ENCODE data around the gene MBOAT7. TPM values are rescaled to one million over a fixed set of nuclear protein-coding genes. Genes with fewer than 3 reads are reported as not detected.

The MBOAT7 gene
- polyA plus RNA-seq, 1 donor (not counting 4 experiments of a cell fraction or from before 2014, with no cell fraction given): 41.3 TPM

DNA sequence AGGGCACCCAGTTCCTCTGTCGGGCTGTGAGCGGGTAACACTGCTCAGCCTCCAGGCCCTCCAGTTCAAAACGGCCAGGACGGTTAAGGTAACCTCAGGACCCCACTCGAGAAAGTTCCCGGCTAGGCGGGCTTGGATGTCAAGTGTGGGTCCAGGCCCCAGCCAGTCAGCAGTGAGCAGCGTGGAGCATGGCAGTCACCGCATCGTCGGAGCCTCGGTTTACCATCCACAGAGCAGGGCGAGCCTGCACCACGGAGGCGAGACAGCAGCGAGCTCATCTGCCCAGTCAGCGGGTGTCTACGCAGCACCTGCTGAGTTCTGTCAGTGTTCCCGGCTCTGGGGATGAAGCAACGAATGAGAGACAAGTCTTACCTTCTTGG, 59.8 kb downstream of the MBOAT7 start:
- dilution Hi-C loops (cut with MboI; ENCODE audit: extremely low pct_ligation_motif_present, low sequenced_read_pairs): no loop called here
- H3K4me1 ChIP-seq (ENCODE audit: control insufficient read depth, extremely low read depth, insufficient read depth, low read length): peaks cover 4% of the 10 kb centered on the region
- no peak overlapping the region for H3K4me3 ChIP-seq (ENCODE audit: control insufficient read depth in 2 of 3, extremely low read depth in 1 of 3, insufficient read depth in 2 of 3, low read depth in 1 of 3, low read length in 3 of 3)
- no peaks in the 10 kb centered on the region for H3K9me3 ChIP-seq (ENCODE audit: control insufficient read depth, low read depth, low read length)
- no peaks in the 10 kb centered on the region for H4K20me1 ChIP-seq (ENCODE audit: control insufficient read depth, extremely low read depth, insufficient read depth, low read length)
- FAIRE-seq (no peak), DNase-seq (ENCODE audit: low read depth, low spot score) (no peak)
- peaks cover 23 to 26% of the 10 kb centered on the region in 2 experiments for H3K36me3 ChIP-seq (ENCODE audit: control insufficient read depth in 2 of 2, extremely low read depth in 1 of 2, insufficient read depth in 2 of 2, low read length in 2 of 2)
- TF ChIP-seq CTCF (optimal IDR thresholded peaks at IDR 0.05 in 1 of 3, IDR thresholded peaks at IDR 0.05 in 1 of 3, conservative IDR thresholded peaks at IDR 0.05 in 1 of 3; ENCODE audit: extremely low read depth in 1 of 3, insufficient read depth in 2 of 3, low read length in 3 of 3) (no peak), EZH2 (IDR thresholded peaks at IDR 0.05; ENCODE audit: low read length) (no peak)
- H2AFZ ChIP-seq (ENCODE audit: control insufficient read depth, low read length): no peak overlapping the region
- H3K27ac ChIP-seq (ENCODE audit: control insufficient read depth, insufficient read depth, low read length): no peak overlapping the region
- H3K9ac ChIP-seq (ENCODE audit: control insufficient read depth, extremely low read depth, insufficient read depth, low read length): no peak overlapping the region
- H3K4me2 ChIP-seq (ENCODE audit: control insufficient read depth, extremely low read depth, insufficient read depth, low read depth, low read length): no peak overlapping the region
- H3K79me2 ChIP-seq (ENCODE audit: control insufficient read depth, insufficient read depth, low read length): no peaks in the 10 kb centered on the region
- no peaks in the 10 kb centered on the region for H3K27me3 ChIP-seq (ENCODE audit: control insufficient read depth, extremely low read depth, insufficient read depth, low read length)
- no peaks in the 10 kb centered on the region for H3K9me1 ChIP-seq (ENCODE audit: control insufficient read depth, extremely low read depth, insufficient read depth, low read length)

DNA sequence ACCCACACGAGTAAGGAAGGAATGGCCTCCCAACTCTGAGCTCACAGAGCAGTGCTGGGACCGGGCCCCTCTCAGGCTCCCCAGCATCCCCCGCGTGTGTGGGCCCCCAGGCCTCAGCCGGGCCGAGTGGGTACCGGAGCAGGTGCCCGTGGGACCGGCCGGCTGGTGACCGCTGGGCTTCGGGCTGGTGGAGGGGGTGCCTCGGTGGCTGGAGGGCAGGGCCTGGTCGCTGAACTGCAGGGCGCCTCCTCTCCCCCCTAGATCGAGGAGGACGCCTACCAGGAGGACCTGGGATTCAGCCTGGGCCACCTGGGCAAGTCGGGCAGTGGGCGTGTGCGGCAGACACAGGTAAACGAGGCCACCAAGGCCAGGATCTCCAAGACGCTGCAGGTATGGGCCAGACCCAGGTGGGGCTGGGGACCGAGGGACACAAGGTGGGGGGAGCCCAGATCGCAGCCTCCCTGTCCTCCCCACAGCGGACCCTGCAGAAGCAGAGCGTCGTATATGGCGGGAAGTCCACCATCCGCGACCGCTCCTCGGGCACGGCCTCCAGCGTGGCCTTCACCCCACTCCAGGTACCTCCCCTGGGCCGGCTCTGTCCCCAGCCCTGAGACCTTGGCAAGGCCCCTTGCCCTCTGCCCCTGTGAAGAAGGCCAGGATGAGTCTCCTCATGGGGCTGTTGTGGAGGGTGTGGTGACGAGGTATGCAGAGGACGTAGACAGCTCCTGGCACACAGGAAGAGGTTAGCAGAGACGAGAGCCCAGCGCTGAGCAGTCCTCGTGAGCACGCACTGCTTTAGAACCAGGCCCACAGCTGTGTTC, 60.4 kb downstream of the MBOAT7 start:
- Histone ChIP-seq H3K27me3 (ENCODE audit: control insufficient read depth, extremely low read depth, insufficient read depth, low read length) (no peaks in the 10 kb centered on the region), H3K79me2 (ENCODE audit: control insufficient read depth, insufficient read depth, low read length) (no peaks in the 10 kb centered on the region), H3K9me1 (ENCODE audit: control insufficient read depth, extremely low read depth, insufficient read depth, low read length) (no peaks in the 10 kb centered on the region), H3K4me3 (ENCODE audit: control insufficient read depth in 2 of 3, extremely low read depth in 1 of 3, insufficient read depth in 2 of 3, low read depth in 1 of 3, low read length in 3 of 3) (no peak overlapping the region), H3K36me3 (ENCODE audit: control insufficient read depth in 2 of 2, extremely low read depth in 1 of 2, insufficient read depth in 2 of 2, low read length in 2 of 2) (peaks cover 28 to 30% of the 10 kb centered on the region in 2 experiments), H3K4me1 (ENCODE audit: control insufficient read depth, extremely low read depth, insufficient read depth, low read length) (no peaks in the 10 kb centered on the region), H3K9me3 (ENCODE audit: control insufficient read depth, low read depth, low read length) (no peaks in the 10 kb centered on the region), H3K9ac (ENCODE audit: control insufficient read depth, extremely low read depth, insufficient read depth, low read length) (no peak overlapping the region), H2AFZ (ENCODE audit: control insufficient read depth, low read length) (no peak overlapping the region), H3K4me2 (ENCODE audit: control insufficient read depth, extremely low read depth, insufficient read depth, low read depth, low read length) (no peak overlapping the region), H4K20me1 (ENCODE audit: control insufficient read depth, extremely low read depth, insufficient read depth, low read length) (no peaks in the 10 kb centered on the region), H3K27ac (ENCODE audit: control insufficient read depth, insufficient read depth, low read length) (no peak overlapping the region)
- TF ChIP-seq CTCF (optimal IDR thresholded peaks at IDR 0.05 in 1 of 3, IDR thresholded peaks at IDR 0.05 in 1 of 3, conservative IDR thresholded peaks at IDR 0.05 in 1 of 3; ENCODE audit: extremely low read depth in 1 of 3, insufficient read depth in 2 of 3, low read length in 3 of 3) (no peak), EZH2 (IDR thresholded peaks at IDR 0.05; ENCODE audit: low read length) (no peak)
- dilution Hi-C loops (cut with MboI; ENCODE audit: extremely low pct_ligation_motif_present, low sequenced_read_pairs): no loop called here
- FAIRE-seq (no peak), DNase-seq (ENCODE audit: low read depth, low spot score) (no peak)

Data from keratinocyte (primary cell).